ENCODE results near the gene REC8. TPM values are rescaled to one million over a fixed set of nuclear protein-coding genes. Genes with fewer than 3 reads are reported as not detected.

REC8 gene
- total and polyA plus RNA-seq, 2 of the 13 experiments (the other 11 are each of a cell fraction or from before 2014, with no cell fraction given) = 3.4 to 14.7 TPM

GRCh38 chr14:24160850-24161804 is 10.8 kb upstream of the REC8 start, which contains the start of gene IRF9 (continued):
- TF ChIP-seq SMYD3 (CRISPR knock-in tag; IDR thresholded peaks at IDR 0.05) = peak; percentile 80
- peak; percentile 99 for TF ChIP-seq ZNF331 (CRISPR knock-in tag; IDR thresholded peaks at IDR 0.05)
- TF ChIP-seq ZNF670 (CRISPR knock-in tag; IDR thresholded peaks at IDR 0.05; ENCODE audit: borderline replicate concordance) = peak; percentile 94; the same call in 1 of the 2 replicates
- TF ChIP-seq GZF1 (CRISPR knock-in tag; IDR thresholded peaks at IDR 0.05) = peak; percentile 76; the same call in 1 of the 2 replicates
- peak; percentile 95 for TF ChIP-seq ZNF142 (CRISPR knock-in tag; IDR thresholded peaks at IDR 0.05)
- peak; percentile 98 for TF ChIP-seq ZNF343 (CRISPR knock-in tag; IDR thresholded peaks at IDR 0.05)
- TF ChIP-seq ELK4 (CRISPR knock-in tag; IDR thresholded peaks at IDR 0.05; ENCODE audit: borderline replicate concordance) = no peak; the same call in 1 of the 2 replicates
- peak; percentile 99 for TF ChIP-seq RARA (CRISPR knock-in tag; IDR thresholded peaks at IDR 0.05)
- TF ChIP-seq E2F5 (CRISPR knock-in tag; conservative IDR thresholded peaks at IDR 0.05) = 0 out of 2 replicates have a peak, but pooled peaks have one; percentile 33
- peak; percentile 99 for TF ChIP-seq SPEN (CRISPR knock-in tag; IDR thresholded peaks at IDR 0.05; ENCODE audit: low read depth)
- peak; percentile 99 for TF ChIP-seq MYC (CRISPR knock-in tag; IDR thresholded peaks at IDR 0.05; ENCODE audit: borderline replicate concordance)
- peak; percentile 99 for TF ChIP-seq MIXL1 (CRISPR knock-in tag; IDR thresholded peaks at IDR 0.05)
- TF ChIP-seq ARID2 (CRISPR knock-in tag; IDR thresholded peaks at IDR 0.05; ENCODE audit: borderline replicate concordance) = peak; percentile 82
- TF ChIP-seq ZZZ3 (CRISPR knock-in tag; IDR thresholded peaks at IDR 0.05; ENCODE audit: borderline replicate concordance) = no peak; the same call in 1 of the 2 replicates
- TF ChIP-seq THAP11 (CRISPR knock-in tag; IDR thresholded peaks at IDR 0.05) = peak; percentile 95
- TF ChIP-seq SETDB1 (CRISPR knock-in tag; IDR thresholded peaks at IDR 0.05; ENCODE audit: borderline replicate concordance) = no peak
- peak; percentile 100 for TF ChIP-seq IKZF5 (CRISPR knock-in tag; IDR thresholded peaks at IDR 0.05)
- peak; percentile 84 for TF ChIP-seq PHF20 (CRISPR knock-in tag; IDR thresholded peaks at IDR 0.05)
- no peak; the same call in 1 of the 2 replicates for TF ChIP-seq ZNF563 (CRISPR knock-in tag; IDR thresholded peaks at IDR 0.05)

Data from HepG2 (cell line).